HG02870 (cell line): ENCODE results near the gene SP140.
"Not testable (repeated sequence)": the region's sequence is repeated elsewhere in the genome, so short reads cannot be mapped to it uniquely, and the experiment has no call there.

ENCODE experiments used
- ATAC-seq: cut with Tn5 transposase; IDR thresholded peaks from one replicate; pipeline ENCODE4 v1.9.1; 2021; ENCODE audit warnings: mild to moderate bottlenecking, moderate library complexity; ENCODE audit not compliant: unreplicated experiment

Gene SP140

GRCh38 chr2:230225486-230225885 is at the start of gene SP140:
Gene SP140 (plus strand): TSS chr2:230225736. CDS start chr2:230225845, 109 bp downstream.
- ATAC-seq = peak; percentile 81

- ATAC-seq = no peak
These were observed 48.5 kb upstream of the SP140 start for GRCh38 chr2:230176996-230177395.

- no peak for ATAC-seq
These were observed 46.7 kb upstream of the SP140 start for GRCh38 chr2:230178546-230179485.

GRCh38 chr2:230179907-230180306 is 45.6 kb upstream of the SP140 start:
- ATAC-seq = no peak

GRCh38 chr2:230181195-230181594 is 44.3 kb upstream of the SP140 start:
- ATAC-seq = no peak

GRCh38 chr2:230184727-230185578 is 40.6 kb upstream of the SP140 start:
- no peak for ATAC-seq

GRCh38 chr2:230202430-230203109 is 23.0 kb upstream of the SP140 start:
- ATAC-seq = peak; percentile 64

- peak; percentile 30 for ATAC-seq
These were observed 22.3 kb upstream of the SP140 start for GRCh38 chr2:230203110-230203676.

GRCh38 chr2:230205034-230205433 is 20.5 kb upstream of the SP140 start:
- ATAC-seq = no peak

GRCh38 chr2:230205721-230206120 is 19.8 kb upstream of the SP140 start:
- peak; percentile 35 for ATAC-seq

GRCh38 chr2:230208576-230208975 is 17.0 kb upstream of the SP140 start:
- no peak for ATAC-seq

- no peak for ATAC-seq
These were observed 16.0 kb upstream of the SP140 start for GRCh38 chr2:230209422-230210051.

- ATAC-seq = no peak
These were observed 9.0 kb upstream of the SP140 start for GRCh38 chr2:230216489-230216888.

- ATAC-seq = peak; percentile 37
These were observed 8.1 kb upstream of the SP140 start for GRCh38 chr2:230217424-230217823.

GRCh38 chr2:230218421-230218820 is 7.1 kb upstream of the SP140 start:
- no peak for ATAC-seq

GRCh38 chr2:230219419-230220331 is 5.9 kb upstream of the SP140 start, which contains the start of gene SP110:
Gene SP110 (minus strand): TSS chr2:230219984. CDS start chr2:230216927, 3,057 bp downstream.
- ATAC-seq = peak; percentile 84

GRCh38 chr2:230220347-230220969 is 5.1 kb upstream of the SP140 start:
- ATAC-seq = no peak

GRCh38 chr2:230221493-230221892 is 4.0 kb upstream of the SP140 start:
- no peak for ATAC-seq

- ATAC-seq = not testable (repeated sequence)
These were observed 2.7 kb upstream of the SP140 start for GRCh38 chr2:230222829-230223228.
